CD4-positive, alpha-beta T cell treated with Interleukin-2 at 100 ng/mL for 4 hours (primary cell): ENCODE measurements around the gene LYZ.
A peak's percentile ranks its signal among the peaks of the same experiment; 100 is the strongest.
"Not testable (repeated sequence)": the region's sequence is repeated elsewhere in the genome, so short reads cannot be mapped to it uniquely, and the experiment has no call there.

Experiments
- DNase-seq: peaks from one replicate; pipeline ENCODE4 v3.0.0-alpha.2; 2020; ENCODE audit warnings: low spot score

The LYZ gene

GRCh38 chr12:69348162-69348938, at the start of gene LYZ:
Gene LYZ (plus strand): TSS chr12:69348381. CDS start chr12:69348409, 28 bp downstream.
- no peak for DNase-seq

DNA sequence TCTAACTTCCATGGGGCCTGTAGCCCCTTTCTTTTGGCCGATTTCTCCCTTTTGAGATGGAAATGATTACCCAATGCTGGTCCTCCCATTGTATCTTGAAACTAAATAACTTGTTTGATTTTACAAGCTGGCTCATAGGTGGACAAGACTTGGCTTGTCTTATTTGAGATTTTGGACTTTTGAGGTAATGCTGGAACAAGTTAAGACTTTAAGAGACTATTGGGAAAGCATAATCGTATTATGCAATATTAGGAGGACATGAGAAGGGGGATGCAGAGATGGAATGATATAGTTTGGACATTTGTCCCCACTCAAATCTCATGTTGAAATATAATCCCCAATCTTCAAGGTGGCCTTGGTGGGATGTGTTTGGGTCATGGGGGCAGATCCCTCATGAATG, 49.2 kb upstream of the LYZ start:
- no peak for DNase-seq

DNA sequence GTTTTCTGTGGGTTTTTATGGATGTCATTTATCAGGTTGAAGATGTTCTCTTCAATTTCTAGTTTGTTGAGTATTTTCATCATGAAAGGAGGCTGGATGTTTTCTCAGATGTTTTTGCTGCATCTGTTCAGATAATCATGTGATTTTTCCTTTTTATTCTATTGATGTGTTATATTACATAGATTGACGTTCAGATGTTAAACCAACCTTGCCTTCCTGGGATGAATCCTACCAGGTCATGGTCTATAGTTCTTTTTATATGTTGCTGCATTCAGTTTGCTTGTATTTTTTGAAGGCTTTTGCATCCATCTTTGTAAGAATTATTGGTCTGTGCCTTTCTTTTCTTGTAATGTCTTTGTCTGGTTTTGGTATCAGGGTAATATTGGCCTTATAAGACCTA, 43.9 kb upstream of the LYZ start:
- DNase-seq, result no peak

DNA sequence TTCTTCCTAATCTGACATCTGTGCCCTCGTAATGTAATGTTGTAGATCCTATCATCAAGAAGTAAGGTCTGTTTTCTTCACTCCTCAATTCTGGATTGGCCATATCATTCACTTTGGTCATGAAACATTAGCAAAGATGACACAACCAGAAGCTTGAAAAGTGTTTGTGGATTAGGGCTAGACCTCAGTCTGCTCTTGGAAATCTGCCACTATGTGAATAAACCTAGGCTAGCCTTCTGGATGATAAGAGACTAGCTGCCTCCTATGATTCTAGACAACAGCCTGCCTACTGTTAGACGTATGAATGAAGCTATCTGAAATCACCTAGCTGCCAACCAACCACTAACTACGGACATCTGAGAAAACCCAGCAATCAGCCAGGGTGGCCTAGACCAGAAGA, 38.7 kb upstream of the LYZ start:
- DNase-seq, result no peak

GRCh38 chr12:69313209-69313608, 35.0 kb upstream of the LYZ start:
- no peak for DNase-seq

- DNase-seq, result not testable (repeated sequence)
Observed at GRCh38 chr12:69316784-69317183, 31.4 kb upstream of the LYZ start.

DNA sequence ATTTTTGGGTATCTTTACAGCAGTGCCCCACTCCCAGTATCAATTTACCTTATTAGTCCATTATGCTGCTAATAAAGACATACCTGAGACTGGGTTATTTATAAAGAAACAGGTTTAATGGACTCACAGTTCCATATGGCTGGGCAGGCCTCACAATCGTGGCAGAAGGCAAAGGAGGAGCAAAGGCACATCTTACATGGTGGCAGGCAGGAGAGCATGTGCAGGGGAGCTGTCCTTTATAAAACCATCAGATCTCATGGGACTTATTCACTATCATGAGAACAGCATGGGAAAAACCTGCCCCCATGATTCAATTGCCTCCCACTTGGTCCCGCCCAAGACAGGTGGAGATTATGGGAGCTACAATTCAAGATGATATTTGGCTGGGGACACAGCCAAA, 30.9 kb upstream of the LYZ start:
- not testable (repeated sequence) for DNase-seq

GRCh38 chr12:69318225-69318624, 30.0 kb upstream of the LYZ start:
- no peak for DNase-seq

GRCh38 chr12:69321351-69321750, 26.8 kb upstream of the LYZ start:
- no peak for DNase-seq

DNA sequence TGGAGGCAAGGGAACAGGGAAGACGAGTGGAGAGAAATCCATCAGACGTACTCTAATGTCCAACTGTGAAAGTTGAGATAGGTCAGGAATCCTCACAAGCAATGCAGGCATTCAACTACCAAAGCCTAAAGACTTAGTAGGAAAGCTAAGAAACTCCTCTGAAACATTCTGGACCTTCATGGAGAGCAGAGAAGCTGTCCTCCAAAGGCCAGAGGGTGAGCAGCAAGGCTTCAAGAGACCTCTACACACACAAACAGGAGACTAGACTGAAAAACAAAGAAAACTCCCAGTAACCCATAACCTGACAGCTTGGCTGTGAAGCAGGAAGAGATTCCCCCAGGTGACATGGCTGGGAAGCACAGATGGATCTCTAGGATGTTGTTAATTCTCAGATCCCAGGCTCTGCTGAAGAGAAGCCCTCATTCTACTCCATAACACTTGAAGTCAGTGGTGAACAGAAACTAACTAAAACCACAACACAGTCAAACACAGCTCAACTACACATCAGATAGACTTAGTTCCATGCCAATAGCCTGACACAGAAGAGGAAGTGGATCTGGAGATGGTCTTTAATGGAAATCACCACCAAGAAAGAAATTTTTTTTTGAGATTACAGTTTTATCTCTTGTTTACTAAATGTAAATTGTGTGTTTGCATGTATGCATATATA, 23.2 kb upstream of the LYZ start:
- no peak for DNase-seq

DNA sequence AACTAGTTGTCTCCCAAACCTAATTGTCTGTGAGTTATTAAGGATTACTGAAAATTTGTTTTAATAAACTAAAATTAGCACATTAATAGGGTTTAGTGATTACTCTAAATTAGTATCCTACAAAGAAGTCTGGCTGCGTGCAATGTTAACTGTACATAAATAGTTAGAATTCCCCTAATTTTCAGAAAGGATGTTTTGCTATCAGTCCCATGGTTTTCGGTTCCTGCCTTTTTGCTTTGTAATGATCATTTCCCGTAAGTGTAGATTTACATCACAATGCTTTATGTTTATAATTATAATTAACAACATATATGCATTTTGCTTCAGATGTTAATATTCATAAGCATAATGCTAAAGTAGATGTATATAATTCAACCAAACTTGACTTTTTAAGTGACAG, 19.8 kb upstream of the LYZ start:
- DNase-seq, result no peak

- peak; percentile 60 for DNase-seq
Observed at GRCh38 chr12:69329669-69330428, 18.3 kb upstream of the LYZ start.

- DNase-seq, result peak; percentile 70
Observed at GRCh38 chr12:69330475-69331473, 17.4 kb upstream of the LYZ start.

DNA sequence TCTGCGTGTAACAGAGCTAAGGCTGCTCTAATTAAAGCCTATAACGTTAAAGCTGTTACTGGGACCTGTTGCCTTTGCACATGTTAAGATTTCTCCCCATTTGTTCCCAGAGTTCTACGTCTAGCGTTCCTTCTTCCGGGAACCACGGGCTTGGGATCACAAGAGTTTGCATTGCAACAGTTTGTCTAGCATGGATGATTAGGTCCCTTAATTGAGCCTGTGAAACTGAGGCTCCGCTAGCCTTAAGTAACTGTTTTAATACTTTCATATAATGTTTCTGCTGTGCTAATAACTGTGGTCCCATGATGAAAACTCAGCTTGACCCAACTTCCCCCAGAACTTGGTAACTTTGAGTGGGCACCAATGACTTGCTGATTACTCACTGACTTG, 16.7 kb upstream of the LYZ start:
- no peak for DNase-seq

DNA sequence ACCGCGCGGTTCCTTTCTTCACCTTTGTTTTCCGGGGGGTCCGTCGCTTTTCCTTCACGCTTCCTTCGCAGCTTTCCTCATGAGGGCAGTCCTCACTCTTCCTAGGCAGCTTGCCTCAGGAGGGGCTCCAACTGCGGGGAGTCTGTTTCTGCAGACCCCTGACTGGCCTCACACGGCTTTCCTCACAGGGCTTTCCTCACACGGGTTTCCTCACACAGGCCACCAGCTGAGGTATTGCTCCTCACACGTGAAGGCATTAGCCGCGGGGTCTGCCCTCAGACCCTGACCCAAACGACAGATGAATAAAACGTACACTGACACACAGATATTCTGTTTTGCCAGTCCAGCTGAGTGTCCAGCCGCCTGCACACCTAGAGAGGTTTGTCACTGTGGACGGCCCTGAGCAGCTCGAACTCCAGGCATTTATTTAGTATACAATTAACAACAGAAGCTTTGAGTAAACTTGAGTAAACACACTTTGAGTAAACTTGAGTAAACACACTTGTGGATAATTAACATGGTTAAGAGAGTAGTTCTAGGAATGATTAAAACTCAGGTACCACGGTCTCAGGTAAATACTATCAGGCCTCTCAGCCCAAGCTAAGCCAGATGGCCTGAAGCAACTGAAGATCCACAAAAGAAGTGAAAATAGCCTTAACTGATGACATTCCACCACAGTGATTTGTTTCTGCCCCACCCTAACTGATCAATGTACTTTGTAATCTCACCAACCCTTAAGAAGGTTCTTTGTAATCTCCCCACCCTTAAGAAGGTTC, 16.1 kb upstream of the LYZ start:
- no peak for DNase-seq

DNA sequence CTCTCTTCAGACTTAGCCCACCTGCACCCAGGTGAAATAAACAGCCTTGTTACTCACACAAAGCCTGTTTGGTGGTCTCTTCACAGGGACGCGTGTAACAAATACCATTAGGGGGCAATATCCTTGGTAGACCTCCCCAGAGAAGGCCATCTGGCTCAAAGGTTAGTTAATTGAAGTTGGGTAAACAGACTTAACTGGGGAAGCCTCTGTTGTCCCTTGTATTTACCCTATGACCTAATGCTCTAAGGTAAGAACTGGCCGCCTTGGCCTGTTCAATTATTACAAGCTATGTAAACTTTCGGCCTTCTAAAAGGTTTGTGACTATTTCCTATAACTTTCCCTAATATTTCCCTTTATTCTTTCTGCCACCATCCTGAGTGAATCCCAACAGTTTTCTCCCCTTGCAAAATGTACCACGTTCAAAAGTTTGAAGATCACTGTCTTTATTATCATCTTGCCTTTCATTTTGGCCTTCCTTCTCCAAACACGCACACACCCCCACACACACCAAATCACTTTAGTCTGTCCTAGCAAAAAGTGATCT, 15.3 kb upstream of the LYZ start:
- no peak for DNase-seq

- DNase-seq, result peak; percentile 58
Observed at GRCh38 chr12:69334158-69334557, 14.0 kb upstream of the LYZ start.

DNA sequence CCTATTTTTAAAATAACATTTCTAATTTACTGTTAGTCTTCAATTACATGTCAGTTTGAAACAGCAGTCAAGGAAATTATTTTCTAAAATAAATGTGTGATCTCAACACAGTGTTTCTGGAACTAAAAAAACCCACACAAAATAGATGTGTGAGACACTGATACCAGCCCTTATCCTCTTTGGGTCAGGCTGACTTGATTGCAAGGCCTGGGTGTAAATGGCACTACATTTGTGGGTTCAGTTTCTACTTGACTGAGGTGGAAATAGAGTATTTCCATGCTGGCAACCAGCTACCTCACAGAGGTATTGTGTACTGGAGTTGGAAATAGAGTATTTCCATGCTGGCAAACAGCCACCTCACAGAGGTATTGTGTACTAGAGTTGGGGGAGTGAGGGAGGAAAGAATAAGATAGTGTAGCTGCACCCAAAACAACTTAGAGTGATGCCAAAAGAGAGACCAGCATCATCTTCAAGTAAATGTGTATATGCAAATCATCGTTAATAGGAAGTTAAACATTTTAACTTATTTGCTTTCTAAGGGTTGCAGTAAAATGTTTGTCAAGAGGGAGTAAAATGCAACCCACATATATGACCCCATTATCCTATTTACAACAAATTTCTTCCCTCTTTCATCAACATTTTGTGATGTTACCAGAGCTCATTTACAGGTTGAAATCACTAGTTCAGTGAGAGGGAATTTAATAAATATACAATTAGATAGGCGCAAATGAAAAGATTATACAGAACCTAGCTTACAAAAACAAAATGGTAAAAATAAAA, 10.7 kb upstream of the LYZ start:
- no peak for DNase-seq

DNA sequence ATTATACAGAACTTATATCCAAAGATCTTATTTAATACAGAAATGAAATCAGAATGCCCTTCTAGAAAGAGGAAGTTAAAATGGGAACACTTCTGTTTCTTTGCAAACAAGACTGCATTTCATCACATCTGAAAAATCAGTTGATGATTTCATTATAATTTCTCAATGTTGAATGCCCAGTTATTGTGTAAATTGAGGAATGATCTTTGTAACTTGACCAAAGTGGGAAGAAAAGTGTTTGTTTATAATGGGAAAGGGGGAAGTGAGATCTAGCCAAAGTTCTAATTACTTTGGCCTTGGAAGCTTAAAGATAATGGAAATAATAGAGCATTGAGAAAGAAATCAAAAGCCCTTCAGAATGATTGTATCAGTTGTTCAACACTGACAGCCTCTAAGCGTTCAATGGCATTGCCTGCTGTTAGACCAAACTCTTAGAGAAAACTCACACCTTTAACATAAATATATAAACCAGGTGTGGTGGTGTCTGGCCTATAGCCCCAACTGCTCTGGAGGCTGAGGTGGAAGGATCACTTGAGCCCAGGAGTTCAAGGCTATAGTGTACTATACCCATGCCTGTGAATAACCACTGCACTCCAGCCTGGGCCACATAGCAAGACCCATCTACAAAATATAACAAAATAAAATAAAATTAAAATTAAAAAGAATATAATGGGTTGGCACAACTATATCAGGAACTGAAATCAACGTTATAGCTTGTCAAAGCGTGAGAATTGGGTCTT, 9.9 kb upstream of the LYZ start:
- no peak for DNase-seq
